H1 (cell line): ENCODE measurements around the gene TMEM203. TPM values are rescaled to one million over a fixed set of nuclear protein-coding genes. Genes with fewer than 3 reads are reported as not detected.

Experiments used
- CTCF ChIA-PET: fragments of 300-600 bp; sonication (Branson Sonifier 250); formaldehyde crosslinking; loops from one replicate; lab custom pipeline; 2021; ENCODE audit not compliant: partially characterized antibody; lab: Charles Lee
- POLR2A ChIA-PET: fragments of 300-600 bp; sonication (Branson Sonifier 250); formaldehyde crosslinking; loops from one replicate; lab custom pipeline; 2021; ENCODE audit warnings: inconsistent platforms; ENCODE audit not compliant: partially characterized antibody; lab: Charles Lee
- DNase-seq, 2 experiments: peaks; one replicate each; pipeline versions ENCODE4 v3.0.0 to v3.0.0-alpha.2; 2010 to 2022; ENCODE audit warnings: low spot score in 2 of 2, low read depth in 1 of 2, mixed read lengths in 1 of 2
- FAIRE-seq: peaks from 2 replicates; lab custom pipeline; 2011; peaks lifted over from hg19 to GRCh38; lab: Jason Lieb, UNC
- H2AFZ ChIP-seq: 2 replicates; pipeline ENCODE4 v1.8.1; 2012; ENCODE audit warnings: low read length, inconsistent platforms
- H2AK5ac ChIP-seq: 2 replicates; pipeline ENCODE4 v1.6.1; 2013; ENCODE audit warnings: low read depth, low read length
- H2BK120ac ChIP-seq: replicated peaks from 2 replicates; pipeline ENCODE3; 2013; ENCODE audit warnings: low read depth, low read length, inconsistent platforms
- H2BK12ac ChIP-seq: 2 replicates; pipeline ENCODE4 v1.6.1; 2013; ENCODE audit warnings: low read depth, low read length
- H2BK15ac ChIP-seq: 2 replicates; pipeline ENCODE4 v1.6.1; 2013; ENCODE audit warnings: low read length
- H2BK20ac ChIP-seq: 2 replicates; pipeline ENCODE4 v1.6.1; 2013; ENCODE audit warnings: low read length
- H2BK5ac ChIP-seq: 2 replicates; pipeline ENCODE4 v1.6.1; 2013; ENCODE audit warnings: low read depth, low read length
- H3K14ac ChIP-seq: 2 replicates; pipeline ENCODE4 v1.6.1; 2013; ENCODE audit warnings: inconsistent platforms; ENCODE audit not compliant: insufficient read length
- H3K18ac ChIP-seq: 2 replicates; pipeline ENCODE4 v1.6.1; 2013; ENCODE audit warnings: low read length; ENCODE audit errors: extremely low read depth
- H3K23ac ChIP-seq: 2 replicates; pipeline ENCODE4 v1.6.1; 2013; ENCODE audit warnings: inconsistent platforms; ENCODE audit not compliant: insufficient read length
- H3K23me2 ChIP-seq: 2 replicates; pipeline ENCODE4 v1.6.1; 2013; ENCODE audit warnings: low read depth, low read length
- H3K27ac ChIP-seq: 2 replicates; pipeline ENCODE4 v1.6.1; 2011; ENCODE audit warnings: low read depth, low read length, inconsistent platforms
- H3K27me3 ChIP-seq, 4 experiments: replicated peaks in 1 of 4; 1 replicate in 1 of 4; 2 replicates in 3 of 4; pipeline versions ENCODE4 v1.6.1 to v1.8.1; 2011 to 2013; ENCODE audit warnings: low read length in 3 of 4, mild to moderate bottlenecking in 3 of 4, inconsistent platforms in 2 of 4, mixed read lengths in 2 of 4, moderate library complexity in 1 of 4; ENCODE audit not compliant: control insufficient read depth in 3 of 4, insufficient read depth in 3 of 4; ENCODE audit errors: extremely low read depth in 1 of 4
- H3K36me3 ChIP-seq, 4 experiments: 2 replicates each; pipeline versions ENCODE4 v1.6.1 to v1.8.1; 2011 to 2013; ENCODE audit warnings: mild to moderate bottlenecking in 4 of 4, low read length in 3 of 4, moderate library complexity in 2 of 4, control low read depth in 1 of 4, inconsistent platforms in 1 of 4; ENCODE audit not compliant: insufficient read depth in 4 of 4, control insufficient read depth in 2 of 4
- H3K4ac ChIP-seq: replicated peaks from 2 replicates; pipeline ENCODE3; 2013; ENCODE audit warnings: low read length, low read depth, mixed read lengths, inconsistent platforms; ENCODE audit not compliant: insufficient read length
- H3K4me1 ChIP-seq, 4 experiments: replicated peaks in 1 of 4; 1 replicate in 1 of 4; 2 replicates in 3 of 4; pipeline versions ENCODE4 v1.6.1 to v1.8.1; 2011 to 2013; ENCODE audit warnings: low read length in 3 of 4, inconsistent platforms in 2 of 4, mixed read lengths in 1 of 4; ENCODE audit not compliant: insufficient read depth in 4 of 4, control insufficient read depth in 3 of 4
- H3K4me2 ChIP-seq, 2 experiments: 2 replicates each; pipeline versions ENCODE4 v1.6.1 to v1.8.1; 2011 to 2013; ENCODE audit warnings: low read depth in 2 of 2, low read length in 2 of 2, control low read depth in 1 of 2, inconsistent platforms in 1 of 2, mild to moderate bottlenecking in 1 of 2; ENCODE audit not compliant: insufficient read depth in 1 of 2
- H3K4me3 ChIP-seq, 4 experiments: fragments of 200-600, 300-600 bp in 1 of 4; sonication (generic), shearing (Covaris generic), sonication (Bioruptor Twin) in 1 of 4; 2 replicates each; pipeline versions ENCODE4 v1.5.1 to v1.8.1; 2011 to 2016; ENCODE audit warnings: low read length in 4 of 4, low read depth in 3 of 4, control low read depth in 2 of 4, inconsistent platforms in 2 of 4, mild to moderate bottlenecking in 2 of 4, mixed read lengths in 1 of 4, moderate library complexity in 1 of 4; ENCODE audit not compliant: insufficient read depth in 2 of 4; ENCODE audit errors: extremely low read depth in 1 of 4
- H3K56ac ChIP-seq: replicated peaks from 2 replicates; pipeline ENCODE3; 2013; ENCODE audit warnings: low read depth, mild to moderate bottlenecking, mixed read lengths, low read length, inconsistent platforms; ENCODE audit not compliant: insufficient read length
- H3K79me1 ChIP-seq: 2 replicates; pipeline ENCODE4 v1.6.1; 2013; ENCODE audit warnings: low read depth, low read length, control low read depth
- H3K79me2 ChIP-seq, 2 experiments: 2 replicates each; pipeline versions ENCODE4 v1.6.1 to v1.8.1; 2012 to 2013; ENCODE audit warnings: low read length in 2 of 2, mild to moderate bottlenecking in 2 of 2, inconsistent platforms in 1 of 2; ENCODE audit not compliant: insufficient read depth in 2 of 2, control insufficient read depth in 1 of 2
- H3K9ac ChIP-seq, 4 experiments: replicated peaks in 1 of 4; 1 replicate in 1 of 4; 2 replicates in 3 of 4; pipeline versions ENCODE4 v1.6.1 to v1.8.1; 2011 to 2013; ENCODE audit warnings: low read depth in 3 of 4, low read length in 3 of 4, control low read depth in 2 of 4, mild to moderate bottlenecking in 2 of 4, moderate library complexity in 2 of 4, inconsistent platforms in 1 of 4; ENCODE audit errors: extremely low read depth in 1 of 4
- H3K9me3 ChIP-seq, 2 experiments: 2 replicates each; pipeline versions ENCODE4 v1.6.1 to v1.8.1; 2012 to 2013; ENCODE audit warnings: mild to moderate bottlenecking in 2 of 2, moderate library complexity in 2 of 2, control low read depth in 1 of 2, inconsistent platforms in 1 of 2, low read depth in 1 of 2, low read length in 1 of 2, mixed read lengths in 1 of 2; ENCODE audit not compliant: insufficient read depth in 2 of 2
- H4K20me1 ChIP-seq, 2 experiments: replicated peaks in 1 of 2; 2 replicates each; pipeline versions ENCODE3 to v1.8.1; 2011 to 2013; ENCODE audit warnings: inconsistent platforms in 2 of 2, low read length in 2 of 2, mild to moderate bottlenecking in 1 of 2; ENCODE audit not compliant: insufficient read depth in 2 of 2, control insufficient read depth in 1 of 2
- H4K5ac ChIP-seq: 2 replicates; pipeline ENCODE4 v1.6.1; 2013; ENCODE audit warnings: low read length, low read depth, mixed read lengths, inconsistent platforms; ENCODE audit not compliant: insufficient read length
- H4K8ac ChIP-seq: 2 replicates; pipeline ENCODE4 v1.8.0; 2013; ENCODE audit warnings: mild to moderate bottlenecking, moderate library complexity, low read length, inconsistent platforms; ENCODE audit not compliant: insufficient read depth; ENCODE audit errors: extremely low read depth
- H4K91ac ChIP-seq: replicated peaks from 2 replicates; pipeline ENCODE3; 2013; ENCODE audit warnings: low read length, mixed read lengths, inconsistent platforms; ENCODE audit not compliant: insufficient read length
- HDAC2 ChIP-seq, 2 experiments: fragments of 300-600 bp in 1 of 2; sonication (generic) in 1 of 2; IDR thresholded peaks; 2 replicates each; pipeline ENCODE4 v1.6.1; 2011 to 2012; ENCODE audit warnings: low read depth in 2 of 2, low read length in 2 of 2, mild to moderate bottlenecking in 2 of 2, moderate library complexity in 2 of 2, borderline replicate concordance in 1 of 2, inconsistent platforms in 1 of 2
- NRF1 ChIP-seq: IDR thresholded peaks from 2 replicates; pipeline ENCODE4 v1.6.1; 2011; ENCODE audit warnings: mild to moderate bottlenecking, low read depth, low read length, improper control_type of control experiment
- TBP ChIP-seq: IDR thresholded peaks from 2 replicates; pipeline ENCODE4 v1.6.1; 2011; ENCODE audit warnings: low read depth, low read length, improper control_type of control experiment
- WGBS, 2 experiments: shearing (Covaris generic) in 1 of 2; methylation state at CpG; one replicate each; pipeline versions ENCODE4 v1.1.6 to v1.1.7; 2013 to 2015; ENCODE audit warnings: low lambda C conversion rate in 2 of 2, mixed read lengths in 2 of 2, inconsistent platforms in 1 of 2, low coverage in 1 of 2, missing lambda C conversion rate in 1 of 2; ENCODE audit not compliant: insufficient replicate concordance in 2 of 2, insufficient coverage in 1 of 2, insufficient read length in 1 of 2; ENCODE audit errors: extremely low coverage in 1 of 2, missing lambda C conversion rate in 1 of 2; 5-methylcytosine and 5-hydroxymethylcytosine counted together
- polyA plus RNA-seq, 7 experiments: library from polyadenylated mRNA; depleted of rRNA in 3 of 7; stranded (reverse) in 5 of 7; unstranded in 2 of 7; fragments of >200 nt in 5 of 7; fragments of 200-250 nt in 2 of 7; gene quantifications; 1 replicate in 5 of 7; 2 replicates in 1 of 7; 4 replicates in 1 of 7; pipeline versions ENCODE4 v1.2.1 to v1.2.3, GENCODE V29; 2011 to 2013; ENCODE audit warnings: missing spikeins in 2 of 7, mixed read lengths in 2 of 7
- total RNA-seq: library from RNA; stranded (reverse); fragmentation: NEBNext Ultra II Directional; extraction: Animal tissue kit (Norgen Biotek cat#: 25700); gene quantifications from 2 replicates; pipeline ENCODE4 v1.2.1, GENCODE V29; 2021

TMEM203 gene
- total and polyA plus RNA-seq, 2 of the 8 experiments (the other 6 are each of a cell fraction or from before 2014, with no cell fraction given) = 44.1 to 57.1 TPM

DNA sequence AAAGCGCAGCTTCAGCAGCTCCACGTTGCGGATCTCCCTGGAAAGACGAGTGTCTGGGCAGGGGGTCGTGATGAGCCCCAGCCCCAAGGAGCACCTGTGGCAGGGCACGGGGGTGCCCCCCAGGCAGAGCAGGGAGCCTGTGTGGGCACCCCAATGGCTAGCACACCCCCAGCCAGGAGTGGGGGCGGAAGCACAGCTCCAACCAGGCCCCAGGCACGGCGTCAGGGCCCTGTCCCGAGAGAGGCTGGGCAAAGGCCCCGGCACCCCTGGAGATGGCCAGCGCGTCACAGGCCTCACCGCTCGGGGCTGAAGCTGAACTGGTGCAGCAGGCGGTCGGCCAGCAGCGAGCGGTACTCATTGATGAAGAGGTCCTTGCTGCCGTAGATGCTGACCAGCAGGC, 25.0 kb downstream of the TMEM203 start:
- no peak overlapping the region for H3K4me2 ChIP-seq
- TF ChIP-seq HDAC2 (IDR thresholded peaks at IDR 0.05; ENCODE audit: borderline replicate concordance in 1 of 2, low read depth in 2 of 2, low read length in 2 of 2) (no peak), TBP (no peak), NRF1 (no peak)

More for the DNA sequence above, 25.0 kb downstream of the TMEM203 start:
- no peak overlapping the region for H2BK120ac ChIP-seq
- H2AK5ac ChIP-seq = no peak overlapping the region
- H4K91ac ChIP-seq = no peak overlapping the region
- H2BK12ac ChIP-seq = no peak overlapping the region
- H3K56ac ChIP-seq = no peak overlapping the region
- no peak overlapping the region for H3K9ac ChIP-seq
- H4K20me1 ChIP-seq = peaks cover 2 to 24% of the 10 kb centered on the region in 2 experiments
- H4K5ac ChIP-seq = no peak overlapping the region
- H3K79me1 ChIP-seq = no peaks in the 10 kb centered on the region; the same call in none of the 2 replicates
- no peak overlapping the region for H3K4ac ChIP-seq
- H3K79me2 ChIP-seq = no peaks in the 10 kb centered on the region
- ChIA-PET CTCF (interaction anchor here (1.0 to 1.5 kb wide), 7 partner anchors 9 to 117 kb away, joined by 3 to 5 read pairs (median 3); partner anchors contain the start of gene TMEM210), POLR2A (interaction anchor here (0.7 to 1.6 kb wide), 6 partner anchors 8 to 102 kb away, joined by 3 to 9 read pairs (median 3); partner anchors contain the start of genes ANAPC2 and SSNA1)
- H3K27me3 ChIP-seq = no peaks in the 10 kb centered on the region; a peak in 2 of 7 replicates
- no peak overlapping the region for H3K4me3 ChIP-seq
- H2BK20ac ChIP-seq = no peak overlapping the region
- no peak overlapping the region for H3K27ac ChIP-seq
- H3K23ac ChIP-seq = no peak overlapping the region
- H3K36me3 ChIP-seq = peaks cover 0 to 40% (median 10%) of the 10 kb centered on the region in 4 experiments; a peak in 7 of 8 replicates
- DNase-seq (no peak), FAIRE-seq (no peak)
- 97% methylated on average over 17 of the region's 20 CpGs; no CpG with 5 or more reads in 1 of the 2 experiments for WGBS, 2 experiments
- H4K8ac ChIP-seq = peak overlapping the region; percentile 51; the same call in 1 of the 2 replicates
- no peak overlapping the region for H2BK15ac ChIP-seq
- H3K9me3 ChIP-seq = no peaks in the 10 kb centered on the region
- H3K23me2 ChIP-seq = no peaks in the 10 kb centered on the region
- H3K4me1 ChIP-seq = peaks cover 0 to 2% (median under 1%) of the 10 kb centered on the region in 4 experiments; a peak in 2 of 7 replicates
- H2BK5ac ChIP-seq = no peak overlapping the region
- H3K14ac ChIP-seq = no peak overlapping the region
- no peak overlapping the region for H3K18ac ChIP-seq
- H2AFZ ChIP-seq = no peak overlapping the region
